Panc1 (cell line): Measurements from ENCODE around the gene SNTG2. TPM values are rescaled to one million over a fixed set of nuclear protein-coding genes. Genes with fewer than 3 reads are reported as not detected.

ENCODE experiments used
- ATAC-seq: fragments of 200-7000 bp; cut with Tn5 transposase; 2 replicates; pipeline ENCODE4 v1.9.1; 2020; ENCODE audit warnings: mild to moderate bottlenecking, moderate library complexity
- BruUV-seq: library from RNA; stranded (reverse); fragments of 400-500 nt; replicated peaks from 2 replicates; lab custom pipeline; 2021; lab: Mats Ljungman, UMichigan
- CTCF ChIA-PET: fragments of 300-600 bp; sonication (Branson Sonifier 250); formaldehyde crosslinking; loops from one replicate; lab custom pipeline; 2022; ENCODE audit warnings: antibody characterized with exemption; lab: Charles Lee
- POLR2A ChIA-PET: fragments of 300-600 bp; sonication (Branson Sonifier 250); formaldehyde crosslinking; loops from one replicate; lab custom pipeline; 2022; ENCODE audit warnings: antibody characterized with exemption; lab: Charles Lee
- DNase-seq: peaks from one replicate; pipeline ENCODE4 v3.0.0-alpha.2; 2010; ENCODE audit warnings: low read depth, low spot score
- H3K27ac ChIP-seq: 2 replicates; pipeline ENCODE4 v1.5.1; 2011; ENCODE audit warnings: mild to moderate bottlenecking, low read length, inconsistent platforms
- H3K27me3 ChIP-seq: fragments of 200-500 bp; sonication (Bioruptor generic); 2 replicates; pipeline ENCODE4 v1.6.0; 2014; ENCODE audit warnings: low read length, inconsistent platforms; ENCODE audit not compliant: control insufficient read depth, insufficient read depth
- H3K36me3 ChIP-seq: fragments of 200-500 bp; sonication (Bioruptor generic); 2 replicates; pipeline ENCODE4 v1.5.1; 2014; ENCODE audit warnings: inconsistent platforms, mild to moderate bottlenecking, low read length, moderate library complexity; ENCODE audit not compliant: control insufficient read depth, insufficient read depth
- H3K4me1 ChIP-seq: 2 replicates; pipeline ENCODE4 v1.5.1; 2011; ENCODE audit warnings: inconsistent platforms, mild to moderate bottlenecking, low read length, moderate library complexity; ENCODE audit not compliant: control insufficient read depth, insufficient read depth
- H3K4me3 ChIP-seq, 2 experiments: 2 replicates each; pipeline ENCODE4 v1.5.1; 2011 to 2012; ENCODE audit warnings: low read depth in 2 of 2, low read length in 2 of 2, mild to moderate bottlenecking in 2 of 2, inconsistent platforms in 1 of 2, moderate library complexity in 1 of 2
- H3K9me3 ChIP-seq: fragments of 200-500 bp; sonication (Bioruptor generic); 2 replicates; pipeline ENCODE4 v1.5.1; 2014; ENCODE audit warnings: low read depth, mild to moderate bottlenecking, inconsistent platforms, low read length, moderate library complexity; ENCODE audit not compliant: control insufficient read depth, insufficient read depth
- POLR2AphosphoS5 ChIP-seq: IDR thresholded peaks from 2 replicates; pipeline ENCODE4 v1.6.1; 2012; ENCODE audit warnings: mild to moderate bottlenecking, low read depth, low read length, moderate library complexity
- REST ChIP-seq, 2 experiments: IDR thresholded peaks; 2 replicates each; pipeline ENCODE4 v1.6.1; 2011 to 2012; ENCODE audit warnings: low read depth in 2 of 2, control low read depth in 1 of 2, low read length in 1 of 2, mild to moderate bottlenecking in 1 of 2, moderate library complexity in 1 of 2; ENCODE audit not compliant: insufficient read depth in 1 of 2
- SIN3A ChIP-seq: IDR thresholded peaks from 2 replicates; pipeline ENCODE4 v1.6.1; 2012; ENCODE audit warnings: low read depth, mild to moderate bottlenecking, low read length, moderate library complexity, borderline replicate concordance; ENCODE audit not compliant: insufficient read depth
- TCF7L2 ChIP-seq: IDR thresholded peaks from 2 replicates; pipeline ENCODE4 v1.6.1; 2011; ENCODE audit warnings: mild to moderate bottlenecking, low read depth, low read length, inconsistent platforms
- in situ Hi-C: cut with HindIII; loops from 2 replicates; pipeline ENCODE4 v1.10.0; 2016; ENCODE audit warnings: low sequenced_read_pairs, low pct_unique_long_range_greater_than_20kb
- intact Hi-C: fragments of 100-400 bp; cut with micrococcal nuclease; formaldehyde crosslinking; loops from one replicate; pipeline ENCODE4 v1.10.0; 2022; ENCODE audit not compliant: unreplicated experiment
- total RNA-seq: library from RNA; stranded (reverse); gene quantifications from one replicate; pipeline ENCODE4 v1.2.1, GENCODE V29; 2021; ENCODE audit not compliant: unreplicated experiment
- TF ChIP-seq, protein P1 (sequence below): fragments of 450-650 bp; IDR thresholded peaks from 2 replicates; pipeline ENCODE4 v1.5.1; 2017; ENCODE audit warnings: mild to moderate bottlenecking

The SNTG2 gene
- total RNA-seq, 1 experiment from 2014 or later, result not detected

GRCh38 chr2:1159013-1159412, 208.4 kb downstream of the SNTG2 start:
- Histone ChIP-seq H3K4me3 (no peak overlapping the region), H3K4me1 (no peaks in the 10 kb centered on the region), H3K27ac (no peak overlapping the region), H3K9me3 (no peaks in the 10 kb centered on the region), H3K27me3 (no peaks in the 10 kb centered on the region), H3K36me3 (no peaks in the 10 kb centered on the region)
- intact Hi-C loops, result no loop called here
- POLR2A ChIA-PET, result no interaction called here
- CTCF ChIA-PET, result no interaction called here
- no peak for DNase-seq
- no TSS peak for BruUV-seq
- no peak for ATAC-seq
- TF ChIP-seq SIN3A, result no peak
- TF ChIP-seq POLR2AphosphoS5, result no peak
- TF ChIP-seq, protein P1, sequence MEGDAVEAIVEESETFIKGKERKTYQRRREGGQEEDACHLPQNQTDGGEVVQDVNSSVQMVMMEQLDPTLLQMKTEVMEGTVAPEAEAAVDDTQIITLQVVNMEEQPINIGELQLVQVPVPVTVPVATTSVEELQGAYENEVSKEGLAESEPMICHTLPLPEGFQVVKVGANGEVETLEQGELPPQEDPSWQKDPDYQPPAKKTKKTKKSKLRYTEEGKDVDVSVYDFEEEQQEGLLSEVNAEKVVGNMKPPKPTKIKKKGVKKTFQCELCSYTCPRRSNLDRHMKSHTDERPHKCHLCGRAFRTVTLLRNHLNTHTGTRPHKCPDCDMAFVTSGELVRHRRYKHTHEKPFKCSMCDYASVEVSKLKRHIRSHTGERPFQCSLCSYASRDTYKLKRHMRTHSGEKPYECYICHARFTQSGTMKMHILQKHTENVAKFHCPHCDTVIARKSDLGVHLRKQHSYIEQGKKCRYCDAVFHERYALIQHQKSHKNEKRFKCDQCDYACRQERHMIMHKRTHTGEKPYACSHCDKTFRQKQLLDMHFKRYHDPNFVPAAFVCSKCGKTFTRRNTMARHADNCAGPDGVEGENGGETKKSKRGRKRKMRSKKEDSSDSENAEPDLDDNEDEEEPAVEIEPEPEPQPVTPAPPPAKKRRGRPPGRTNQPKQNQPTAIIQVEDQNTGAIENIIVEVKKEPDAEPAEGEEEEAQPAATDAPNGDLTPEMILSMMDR, result no peak
- no peak for TF ChIP-seq REST (IDR thresholded peaks at IDR 0.05; ENCODE audit: insufficient read depth in 1 of 2, low read depth in 2 of 2, low read length in 1 of 2)
- no peak for TF ChIP-seq TCF7L2
- in situ Hi-C loops, result no loop called here

DNA sequence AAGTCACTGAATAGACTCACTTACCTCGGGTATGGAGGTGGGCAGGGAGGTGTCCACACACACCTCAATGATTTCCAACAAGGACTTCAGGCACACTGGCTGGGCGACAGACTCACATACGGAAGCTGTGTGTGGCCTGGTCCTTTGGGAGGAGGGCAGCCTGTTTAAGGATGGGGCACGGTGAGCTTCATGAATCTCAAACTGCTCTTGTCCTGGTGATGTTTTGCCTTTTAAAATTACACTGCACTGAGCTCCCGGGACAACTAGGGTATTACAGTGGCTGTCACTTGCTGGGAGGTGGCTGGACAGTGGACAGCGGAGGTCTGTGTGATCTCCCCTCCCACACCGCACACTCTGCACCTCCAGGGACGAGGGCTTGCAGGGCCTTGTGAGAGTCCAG, 211.6 kb downstream of the SNTG2 start:
- DNase-seq, result no peak
- H3K4me3 ChIP-seq, result no peak overlapping the region
- no peak for ATAC-seq
- TF ChIP-seq TCF7L2 (no peak), POLR2AphosphoS5 (no peak), REST (IDR thresholded peaks at IDR 0.05; ENCODE audit: insufficient read depth in 1 of 2, low read depth in 2 of 2, low read length in 1 of 2) (no peak), SIN3A (no peak)
- TF ChIP-seq, protein P1, result no peak
- CTCF ChIA-PET, result no interaction called here
- H3K27ac ChIP-seq, result no peak overlapping the region
- H3K4me1 ChIP-seq, result no peaks in the 10 kb centered on the region
- intact Hi-C loops (no loop called here), in situ Hi-C loops (no loop called here)
- no TSS peak for BruUV-seq
- H3K9me3 ChIP-seq, result no peaks in the 10 kb centered on the region
- POLR2A ChIA-PET, result no interaction called here
- H3K36me3 ChIP-seq, result no peaks in the 10 kb centered on the region
- no peaks in the 10 kb centered on the region for H3K27me3 ChIP-seq
